ENCODE measurements around the gene M6PR. TPM values are rescaled to one million over a fixed set of nuclear protein-coding genes. Genes with fewer than 3 reads are reported as not detected.
A peak's percentile ranks its signal among the peaks of the same experiment; 100 is the strongest.

Gene M6PR
- total RNA-seq: 87.5 TPM
- long read RNA-seq, transcript M6PR-201 (7 exons, 2,756 nt): major isoform, 175 of 186 reads
- long read RNA-seq, partial matches to known transcripts: 10 of 186 reads
- long read RNA-seq, other reads (novel, unspliced or antisense): 1 of 186 reads

- peak; percentile 95 for DNase-seq
- peak; percentile 96 for ATAC-seq
- intact Hi-C loops (cut with micrococcal nuclease): loop anchor here (5.0 kb wide), 1 partner anchor 98 kb away; no protein-coding TSS in a partner anchor
These were observed at the start of gene M6PR for GRCh38 chr12:8949342-8950220. TSS of gene M6PR (minus strand) at chr12:8949645. CDS start at chr12:8946404, 3,241 bp downstream.

GRCh38 chr12:8996682-8997405 is 47.4 kb upstream of the M6PR start:
- intact Hi-C loops (cut with micrococcal nuclease): no loop called here
- peak; percentile 29 for ATAC-seq
- DNase-seq: no peak

GRCh38 chr12:8995021-8995775 is 45.8 kb upstream of the M6PR start:
- no peak for ATAC-seq
- no peak for DNase-seq

GRCh38 chr12:8993827-8994226 is 44.4 kb upstream of the M6PR start:
- intact Hi-C loops (cut with micrococcal nuclease): no loop called here

More at GRCh38 chr12:8995021-8995775, 45.8 kb upstream of the M6PR start:
- intact Hi-C loops (cut with micrococcal nuclease): no loop called here

GRCh38 chr12:8991371-8992345 is 42.2 kb upstream of the M6PR start:
- intact Hi-C loops (cut with micrococcal nuclease): no loop called here
- DNase-seq (no peak), ATAC-seq (no peak)

More at GRCh38 chr12:8993827-8994226, 44.4 kb upstream of the M6PR start:
- no peak for DNase-seq
- no peak for ATAC-seq

- ATAC-seq (no peak), DNase-seq (no peak)
- intact Hi-C loops (cut with micrococcal nuclease): no loop called here
These were observed 40.0 kb upstream of the M6PR start, which contains the start of gene KLRG1 for GRCh38 chr12:8989413-8989812. TSS of gene KLRG1 (plus strand) at chr12:8989546. CDS start at chr12:8989636, 90 bp downstream.

- DNase-seq (no peak), ATAC-seq (no peak)
- intact Hi-C loops (cut with micrococcal nuclease): no loop called here
These were observed 38.2 kb upstream of the M6PR start for GRCh38 chr12:8987685-8988084.

GRCh38 chr12:8987163-8987562 is 37.7 kb upstream of the M6PR start:
- no peak for DNase-seq
- intact Hi-C loops (cut with micrococcal nuclease): no loop called here
- ATAC-seq: no peak

GRCh38 chr12:8985213-8985754 is 35.8 kb upstream of the M6PR start:
- no peak for DNase-seq
- intact Hi-C loops (cut with micrococcal nuclease): no loop called here
- no peak for ATAC-seq

GRCh38 chr12:8980137-8980536 is 30.7 kb upstream of the M6PR start:
- DNase-seq (no peak), ATAC-seq (no peak)
- intact Hi-C loops (cut with micrococcal nuclease): no loop called here

GRCh38 chr12:8970432-8970831 is 21.0 kb upstream of the M6PR start:
- intact Hi-C loops (cut with micrococcal nuclease): no loop called here
- no peak for ATAC-seq
- DNase-seq: no peak

GRCh38 chr12:8969861-8970411 is 20.5 kb upstream of the M6PR start:
- DNase-seq (no peak), ATAC-seq (no peak)
- intact Hi-C loops (cut with micrococcal nuclease): no loop called here

- intact Hi-C loops (cut with micrococcal nuclease): no loop called here
- ATAC-seq: no peak
- no peak for DNase-seq
These were observed 19.3 kb upstream of the M6PR start for GRCh38 chr12:8968761-8969160.

GRCh38 chr12:8960176-8960575 is 10.7 kb upstream of the M6PR start:
- no peak for ATAC-seq

GRCh38 chr12:8958066-8958465 is 8.6 kb upstream of the M6PR start:
- DNase-seq (no peak), ATAC-seq (no peak)
- intact Hi-C loops (cut with micrococcal nuclease): no loop called here

More at GRCh38 chr12:8960176-8960575, 10.7 kb upstream of the M6PR start:
- intact Hi-C loops (cut with micrococcal nuclease): no loop called here
- DNase-seq: no peak

- DNase-seq (no peak), ATAC-seq (no peak)
- intact Hi-C loops (cut with micrococcal nuclease): no loop called here
These were observed 8.1 kb upstream of the M6PR start for GRCh38 chr12:8957561-8957960.

GRCh38 chr12:8956772-8957171 is 7.3 kb upstream of the M6PR start:
- DNase-seq: peak; percentile 45
- ATAC-seq: peak; percentile 55
- intact Hi-C loops (cut with micrococcal nuclease): no loop called here

GRCh38 chr12:8956073-8956472 is 6.6 kb upstream of the M6PR start:
- DNase-seq (no peak), ATAC-seq (no peak)
- intact Hi-C loops (cut with micrococcal nuclease): no loop called here
